ENCODE measurements around the gene TNFSF18.

- TF ChIP-seq CTCF (IDR thresholded peaks at IDR 0.05) (no peak), POLR2A (IDR thresholded peaks at IDR 0.05) (no peak)
Observed at GRCh38 chr1:172993640-172994039, 57.1 kb downstream of the TNFSF18 start.
